Nephron (organoid): ENCODE measurements around the gene UBASH3B.

Experiments used
- H3K27ac Mint-ChIP-seq, 3 experiments: 2 replicates each; pipeline ENCODE4 v1.8.0; 2020; ENCODE audit warnings: mixed read lengths in 3 of 3, mild to moderate bottlenecking in 2 of 3, moderate library complexity in 1 of 3
- H3K27me3 Mint-ChIP-seq: 2 replicates; pipeline ENCODE4 v1.8.0; 2021; ENCODE audit warnings: low read depth, mild to moderate bottlenecking, moderate library complexity, mixed read lengths
- H3K36me3 Mint-ChIP-seq: 2 replicates; pipeline ENCODE4 v1.8.0; 2020; ENCODE audit warnings: low read depth, mixed read lengths
- H3K4me1 Mint-ChIP-seq: 2 replicates; pipeline ENCODE4 v1.8.0; 2020; ENCODE audit warnings: mixed read lengths
- H3K4me3 Mint-ChIP-seq, 3 experiments: 2 replicates each; pipeline ENCODE4 v1.8.0; 2020; ENCODE audit warnings: mild to moderate bottlenecking in 3 of 3, mixed read lengths in 3 of 3, moderate library complexity in 2 of 3
- H3K9me3 Mint-ChIP-seq: 2 replicates; pipeline ENCODE4 v1.8.0; 2020; ENCODE audit warnings: mixed read lengths
- TF ChIP-seq, protein P1 (sequence below), 3 experiments: fragments of 200-600 bp; sonication (generic); IDR thresholded peaks; one replicate each; pipeline ENCODE4 v1.5.0; 2021; ENCODE audit warnings: antibody characterized with exemption in 3 of 3; ENCODE audit not compliant: unreplicated experiment in 3 of 3

The UBASH3B gene

DNA sequence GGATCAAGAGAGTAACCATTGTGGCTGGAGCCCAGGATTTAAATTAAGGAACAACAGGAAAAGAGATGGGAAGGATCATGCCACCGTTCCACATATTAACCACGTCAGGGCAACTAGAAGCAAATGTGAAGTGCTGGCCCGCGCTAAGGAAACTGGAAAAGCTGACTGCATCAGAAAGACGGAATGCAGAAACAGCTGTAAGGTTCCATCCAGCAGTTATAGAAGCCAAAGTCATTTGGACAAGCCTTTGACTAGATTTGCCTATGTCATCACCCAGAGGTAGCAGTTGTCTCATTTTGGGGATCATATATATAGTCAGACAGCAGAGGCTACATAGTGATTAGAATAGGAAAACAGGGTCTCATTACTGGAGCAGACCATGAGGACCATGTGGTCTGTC is 139.8 kb downstream of the UBASH3B start:
- peaks cover 5% of the 10 kb centered on the region for H3K4me1 Mint-ChIP-seq
- TF ChIP-seq, protein P1, sequence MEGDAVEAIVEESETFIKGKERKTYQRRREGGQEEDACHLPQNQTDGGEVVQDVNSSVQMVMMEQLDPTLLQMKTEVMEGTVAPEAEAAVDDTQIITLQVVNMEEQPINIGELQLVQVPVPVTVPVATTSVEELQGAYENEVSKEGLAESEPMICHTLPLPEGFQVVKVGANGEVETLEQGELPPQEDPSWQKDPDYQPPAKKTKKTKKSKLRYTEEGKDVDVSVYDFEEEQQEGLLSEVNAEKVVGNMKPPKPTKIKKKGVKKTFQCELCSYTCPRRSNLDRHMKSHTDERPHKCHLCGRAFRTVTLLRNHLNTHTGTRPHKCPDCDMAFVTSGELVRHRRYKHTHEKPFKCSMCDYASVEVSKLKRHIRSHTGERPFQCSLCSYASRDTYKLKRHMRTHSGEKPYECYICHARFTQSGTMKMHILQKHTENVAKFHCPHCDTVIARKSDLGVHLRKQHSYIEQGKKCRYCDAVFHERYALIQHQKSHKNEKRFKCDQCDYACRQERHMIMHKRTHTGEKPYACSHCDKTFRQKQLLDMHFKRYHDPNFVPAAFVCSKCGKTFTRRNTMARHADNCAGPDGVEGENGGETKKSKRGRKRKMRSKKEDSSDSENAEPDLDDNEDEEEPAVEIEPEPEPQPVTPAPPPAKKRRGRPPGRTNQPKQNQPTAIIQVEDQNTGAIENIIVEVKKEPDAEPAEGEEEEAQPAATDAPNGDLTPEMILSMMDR (IDR thresholded peaks at IDR 0.05; ENCODE audit: unreplicated experiment in 3 of 3), result no peak
- no peaks in the 10 kb centered on the region for H3K27me3 Mint-ChIP-seq
- H3K9me3 Mint-ChIP-seq, result no peaks in the 10 kb centered on the region
- no peak overlapping the region for H3K27ac Mint-ChIP-seq
- H3K4me3 Mint-ChIP-seq, result no peak overlapping the region
- peaks cover 15% of the 10 kb centered on the region for H3K36me3 Mint-ChIP-seq

DNA sequence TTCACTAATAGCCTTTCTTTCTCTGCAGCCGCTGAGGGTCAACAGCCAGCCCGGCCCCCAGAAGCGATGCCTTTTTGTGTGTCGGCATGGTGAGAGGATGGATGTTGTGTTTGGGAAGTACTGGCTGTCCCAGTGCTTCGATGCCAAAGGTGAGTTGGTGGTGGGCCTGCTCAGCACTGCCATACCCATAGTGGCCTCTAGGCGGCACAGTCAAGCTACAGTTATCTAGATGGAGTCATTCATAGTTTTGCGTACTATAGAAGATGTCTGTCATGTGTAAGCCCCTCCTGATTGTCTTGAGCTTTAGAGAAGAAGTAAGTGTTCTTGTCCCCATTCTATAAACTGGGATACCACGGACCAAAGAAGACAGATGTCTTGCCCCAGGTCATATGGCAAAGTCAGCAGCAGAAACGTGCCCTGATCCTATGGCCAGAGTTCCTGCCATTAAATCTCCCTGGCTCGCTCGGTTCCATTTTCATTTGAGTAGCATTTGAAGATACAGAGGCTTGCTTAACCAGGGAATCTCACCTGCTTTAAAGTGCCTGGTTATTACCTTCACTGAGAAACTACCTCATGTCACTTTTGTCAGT is 140.7 kb downstream of the UBASH3B start:
- TF ChIP-seq, protein P1 (IDR thresholded peaks at IDR 0.05; ENCODE audit: unreplicated experiment in 3 of 3), result peak; percentile 54 to 63 (median 54)
- Mint-ChIP-seq H3K36me3 (peaks cover 15% of the 10 kb centered on the region), H3K4me1 (peaks cover 5% of the 10 kb centered on the region), H3K9me3 (no peaks in the 10 kb centered on the region), H3K4me3 (no peak overlapping the region), H3K27me3 (no peaks in the 10 kb centered on the region), H3K27ac (no peak overlapping the region)

DNA sequence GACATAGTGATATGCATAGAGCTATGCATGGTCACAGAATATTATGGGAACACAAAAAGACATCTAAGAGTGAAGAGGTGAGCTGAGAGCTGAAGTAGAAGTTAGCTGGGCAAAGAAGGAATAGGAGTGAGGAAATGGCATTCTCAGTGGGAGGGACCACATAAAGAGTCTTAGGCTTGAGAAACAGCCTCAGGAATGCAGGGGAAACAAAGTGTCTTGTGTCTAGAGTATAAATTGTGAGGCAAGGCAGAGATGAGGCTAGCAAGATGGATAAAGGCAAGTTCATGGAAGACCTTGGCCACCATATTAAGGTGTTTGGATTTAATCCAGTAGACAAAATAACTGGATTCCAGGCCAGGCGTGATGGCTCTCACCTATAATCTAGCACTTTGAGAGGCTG is 142.1 kb downstream of the UBASH3B start:
- peaks cover 15% of the 10 kb centered on the region for H3K36me3 Mint-ChIP-seq
- H3K27ac Mint-ChIP-seq, result no peak overlapping the region
- H3K27me3 Mint-ChIP-seq, result peaks cover 2% of the 10 kb centered on the region
- TF ChIP-seq, protein P1 (IDR thresholded peaks at IDR 0.05; ENCODE audit: unreplicated experiment in 3 of 3), result no peak
- peaks cover 5% of the 10 kb centered on the region for H3K4me1 Mint-ChIP-seq
- H3K4me3 Mint-ChIP-seq, result no peak overlapping the region
- no peaks in the 10 kb centered on the region for H3K9me3 Mint-ChIP-seq

DNA sequence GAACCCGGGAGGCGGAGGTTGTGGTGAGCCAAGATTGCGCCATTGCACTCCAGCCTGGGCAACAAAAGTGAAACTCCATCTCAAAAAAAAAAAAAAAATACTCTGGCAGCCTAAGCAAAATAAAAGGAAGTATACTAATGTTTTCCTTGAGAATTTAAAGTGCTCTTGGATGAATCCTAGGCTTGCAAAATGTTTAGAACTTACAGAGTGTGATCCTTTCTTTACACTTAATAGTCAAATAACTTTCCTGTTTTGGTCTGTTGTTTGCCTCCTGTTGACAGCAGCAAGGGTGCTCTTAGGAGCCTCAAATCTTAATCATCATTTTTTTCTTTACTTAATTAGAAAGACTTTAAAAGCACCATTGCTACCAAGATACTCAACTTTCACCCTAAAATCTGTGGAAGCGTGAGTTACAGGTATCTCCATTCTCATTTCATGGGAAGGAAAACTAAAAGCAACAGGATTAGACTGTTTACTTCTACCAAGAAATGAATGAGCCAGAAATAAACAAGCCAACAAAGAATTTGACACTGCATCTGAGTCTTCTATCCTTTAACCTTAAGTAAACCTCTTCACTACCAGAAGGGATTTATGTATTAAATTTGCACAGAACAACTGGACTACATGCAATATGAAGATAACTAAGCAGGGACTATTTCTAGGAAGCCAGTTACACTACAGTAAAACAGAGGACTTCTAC is 144.0 kb downstream of the UBASH3B start:
- no peak overlapping the region for H3K27ac Mint-ChIP-seq
- no peak overlapping the region for H3K4me3 Mint-ChIP-seq
- H3K36me3 Mint-ChIP-seq, result peaks cover 15% of the 10 kb centered on the region
- TF ChIP-seq, protein P1 (IDR thresholded peaks at IDR 0.05; ENCODE audit: unreplicated experiment in 3 of 3), result no peak
- H3K27me3 Mint-ChIP-seq, result peaks cover 12% of the 10 kb centered on the region
- H3K4me1 Mint-ChIP-seq, result no peaks in the 10 kb centered on the region
- H3K9me3 Mint-ChIP-seq, result no peaks in the 10 kb centered on the region

DNA sequence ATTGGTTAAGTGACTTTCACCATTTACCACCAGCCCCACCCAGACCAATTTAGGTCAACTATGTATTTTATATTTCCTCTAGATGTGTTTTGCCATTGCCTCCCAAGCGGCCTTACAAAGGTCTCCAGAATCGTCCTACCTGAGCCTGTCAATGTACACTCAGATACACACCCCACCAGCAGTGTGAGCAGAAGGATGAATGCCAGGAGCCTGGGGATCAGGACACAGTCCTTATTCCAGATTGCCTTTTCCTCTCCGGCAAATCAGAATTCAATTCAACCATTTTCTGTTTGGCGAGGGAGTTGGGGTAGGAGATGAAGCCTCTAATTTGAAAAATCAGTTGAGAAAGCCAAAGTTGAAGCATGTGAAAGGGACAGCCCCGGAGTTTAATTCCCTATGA is 147.4 kb downstream of the UBASH3B start:
- Mint-ChIP-seq H3K27ac (no peak overlapping the region), H3K36me3 (peaks cover 4% of the 10 kb centered on the region), H3K27me3 (peaks cover 12% of the 10 kb centered on the region), H3K4me3 (no peak overlapping the region), H3K4me1 (peaks cover 1% of the 10 kb centered on the region), H3K9me3 (no peaks in the 10 kb centered on the region)
- TF ChIP-seq, protein P1 (IDR thresholded peaks at IDR 0.05; ENCODE audit: unreplicated experiment in 3 of 3), result no peak

DNA sequence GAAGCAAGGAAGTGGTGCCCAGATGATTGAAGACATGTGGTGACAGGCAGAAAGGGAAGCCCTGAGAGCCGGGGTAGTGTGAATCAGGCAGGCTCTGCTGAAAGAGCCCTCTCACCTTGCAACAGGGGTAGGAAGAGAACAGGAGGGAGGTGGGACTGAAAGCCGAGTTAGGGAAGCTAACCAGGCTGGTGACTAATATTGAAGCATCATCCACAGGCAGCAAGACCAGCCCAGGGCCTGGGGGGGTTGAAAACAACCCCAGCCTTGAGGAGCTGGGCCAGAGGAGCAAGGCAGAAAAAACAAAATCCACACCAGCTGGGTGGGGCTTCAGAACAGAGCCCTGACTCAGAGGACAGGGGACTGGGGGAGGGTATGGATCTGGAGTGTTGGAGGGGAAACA is 147.8 kb downstream of the UBASH3B start:
- H3K9me3 Mint-ChIP-seq, result no peaks in the 10 kb centered on the region
- peaks cover 4% of the 10 kb centered on the region for H3K36me3 Mint-ChIP-seq
- H3K4me3 Mint-ChIP-seq, result no peak overlapping the region
- H3K4me1 Mint-ChIP-seq, result peaks cover 5% of the 10 kb centered on the region
- peaks cover 12% of the 10 kb centered on the region for H3K27me3 Mint-ChIP-seq
- no peak overlapping the region for H3K27ac Mint-ChIP-seq
- TF ChIP-seq, protein P1 (IDR thresholded peaks at IDR 0.05; ENCODE audit: unreplicated experiment in 3 of 3), result no peak
